Upper lobe of right lung (tissue), 1 donor: ENCODE results near the gene CYP4F12. TPM values are rescaled to one million over a fixed set of nuclear protein-coding genes. Genes with fewer than 3 reads are reported as not detected.

Experiments used
- ATAC-seq: fragments of 200-7000 bp; cut with Tn5 transposase; one replicate; pipeline ENCODE4 v1.9.1; 2020; ENCODE audit warnings: mild to moderate bottlenecking, moderate library complexity
- DNase-seq: peaks from one replicate; pipeline ENCODE4 v3.0.0-alpha.2; 2020
- H3K27ac ChIP-seq: fragments of 200-600 bp; one replicate; pipeline ENCODE4 v1.8.0; 2022
- H3K27me3 ChIP-seq: fragments of 200-600 bp; one replicate; pipeline ENCODE4 v1.8.0; 2022; ENCODE audit warnings: mild to moderate bottlenecking
- H3K36me3 ChIP-seq: fragments of 200-600 bp; one replicate; pipeline ENCODE4 v1.8.0; 2022
- H3K4me1 ChIP-seq: fragments of 200-600 bp; one replicate; pipeline ENCODE4 v1.8.0; 2022
- H3K4me3 ChIP-seq: fragments of 200-600 bp; one replicate; pipeline ENCODE4 v1.8.0; 2022; ENCODE audit warnings: mild to moderate bottlenecking
- H3K9me3 ChIP-seq: fragments of 200-600 bp; one replicate; pipeline ENCODE4 v1.8.0; 2022
- intact Hi-C: fragments of 100-400 bp; cut with DNase I; formaldehyde crosslinking; loops from one replicate; pipeline ENCODE4 v1.11.0; 2022
- total RNA-seq: library from RNA; stranded (reverse); fragmentation: NEBNext Ultra II Directional; extraction: Animal tissue kit (Norgen Biotek cat#: 25700); gene quantifications from one replicate; pipeline ENCODE4 v1.2.1, GENCODE V29; 2021
- TF ChIP-seq, protein P1 (sequence below): fragments of 200-600 bp; IDR thresholded peaks from one replicate; pipeline ENCODE4 v1.8.0; 2022; ENCODE audit warnings: antibody characterized with exemption
- donor health status: DM: no; HTN: yes; CAD: no; lungs with severe emphysema.

Gene CYP4F12
- total RNA-seq, 1 donor from 2014 or later = 3.7 TPM

GRCh38 chr19:15633082-15633835 lies 39.6 kb upstream of the CYP4F12 start:
- Histone ChIP-seq H3K27me3 (peaks cover 5% of the 10 kb centered on the region), H3K36me3 (no peaks in the 10 kb centered on the region), H3K9me3 (no peaks in the 10 kb centered on the region), H3K4me1 (no peaks in the 10 kb centered on the region), H3K27ac (no peak overlapping the region), H3K4me3 (no peak overlapping the region)
- TF ChIP-seq, protein P1, sequence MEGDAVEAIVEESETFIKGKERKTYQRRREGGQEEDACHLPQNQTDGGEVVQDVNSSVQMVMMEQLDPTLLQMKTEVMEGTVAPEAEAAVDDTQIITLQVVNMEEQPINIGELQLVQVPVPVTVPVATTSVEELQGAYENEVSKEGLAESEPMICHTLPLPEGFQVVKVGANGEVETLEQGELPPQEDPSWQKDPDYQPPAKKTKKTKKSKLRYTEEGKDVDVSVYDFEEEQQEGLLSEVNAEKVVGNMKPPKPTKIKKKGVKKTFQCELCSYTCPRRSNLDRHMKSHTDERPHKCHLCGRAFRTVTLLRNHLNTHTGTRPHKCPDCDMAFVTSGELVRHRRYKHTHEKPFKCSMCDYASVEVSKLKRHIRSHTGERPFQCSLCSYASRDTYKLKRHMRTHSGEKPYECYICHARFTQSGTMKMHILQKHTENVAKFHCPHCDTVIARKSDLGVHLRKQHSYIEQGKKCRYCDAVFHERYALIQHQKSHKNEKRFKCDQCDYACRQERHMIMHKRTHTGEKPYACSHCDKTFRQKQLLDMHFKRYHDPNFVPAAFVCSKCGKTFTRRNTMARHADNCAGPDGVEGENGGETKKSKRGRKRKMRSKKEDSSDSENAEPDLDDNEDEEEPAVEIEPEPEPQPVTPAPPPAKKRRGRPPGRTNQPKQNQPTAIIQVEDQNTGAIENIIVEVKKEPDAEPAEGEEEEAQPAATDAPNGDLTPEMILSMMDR = no peak
- intact Hi-C loops = loop anchor here (10.0 kb wide), 1 partner anchor 232 kb away; no protein-coding TSS in a partner anchor
- DNase-seq (no peak), ATAC-seq (peak; percentile 62)

DNA sequence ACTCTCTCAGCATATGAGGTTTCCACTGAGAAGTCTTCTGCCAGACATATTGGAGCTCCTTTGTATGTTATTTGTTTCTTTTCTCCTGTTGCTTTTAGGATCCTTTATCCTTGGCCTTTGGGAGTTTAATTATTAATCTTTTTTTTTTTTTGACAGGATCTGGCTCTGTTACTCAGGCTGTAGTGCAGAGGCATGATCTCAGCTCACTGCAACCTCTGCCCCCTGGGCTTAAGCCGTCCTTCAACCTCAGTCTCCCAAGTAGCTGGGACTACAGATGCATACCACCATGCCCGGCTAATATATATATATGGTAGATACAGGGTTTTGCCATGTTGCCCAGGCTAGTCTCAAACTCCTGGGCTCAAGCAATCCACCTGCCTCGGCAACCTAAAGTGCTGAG lies 38.8 kb upstream of the CYP4F12 start:
- H3K27me3 ChIP-seq = peaks cover 5% of the 10 kb centered on the region
- no peaks in the 10 kb centered on the region for H3K9me3 ChIP-seq
- no peak overlapping the region for H3K27ac ChIP-seq
- TF ChIP-seq, protein P1 = no peak
- no peaks in the 10 kb centered on the region for H3K4me1 ChIP-seq
- no peak for DNase-seq
- no peak for ATAC-seq
- H3K36me3 ChIP-seq = no peaks in the 10 kb centered on the region
- intact Hi-C loops = loop anchor here (10.0 kb wide), 1 partner anchor 231 kb away; no protein-coding TSS in a partner anchor
- no peak overlapping the region for H3K4me3 ChIP-seq

- DNase-seq (no peak), ATAC-seq (peak; percentile 28)
These were observed 37.7 kb upstream of the CYP4F12 start for GRCh38 chr19:15635016-15635805.

DNA sequence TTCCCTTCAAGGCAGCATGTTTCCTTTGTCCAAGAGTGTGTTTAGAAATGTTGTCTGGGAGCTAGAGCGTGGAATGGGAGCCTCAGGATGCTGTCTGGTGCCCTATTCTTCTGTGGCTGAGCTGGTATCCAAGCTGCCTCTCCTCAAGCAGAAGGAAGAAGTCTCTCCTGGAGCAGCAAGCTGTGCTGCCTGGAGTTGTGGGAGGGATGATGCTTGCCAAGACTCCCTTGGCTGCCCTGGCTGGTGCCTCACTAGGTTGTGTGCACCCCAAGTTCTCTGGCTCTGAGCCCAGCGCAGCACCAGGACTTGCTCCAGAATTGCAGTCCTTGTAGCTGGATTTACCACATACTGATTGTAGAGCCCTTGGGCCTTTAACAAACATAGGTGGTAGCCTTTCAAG lies 36.9 kb upstream of the CYP4F12 start:
- no peak for DNase-seq
- H3K36me3 ChIP-seq = no peaks in the 10 kb centered on the region
- no peak overlapping the region for H3K27ac ChIP-seq
- ATAC-seq = no peak
- TF ChIP-seq, protein P1 = no peak
- intact Hi-C loops = loop anchor here (10.0 kb wide), 1 partner anchor 229 kb away; no protein-coding TSS in a partner anchor
- H3K4me1 ChIP-seq = no peaks in the 10 kb centered on the region
- H3K9me3 ChIP-seq = no peaks in the 10 kb centered on the region
- peaks cover 5% of the 10 kb centered on the region for H3K27me3 ChIP-seq
- H3K4me3 ChIP-seq = no peak overlapping the region

More at GRCh38 chr19:15635016-15635805, 37.7 kb upstream of the CYP4F12 start:
- Histone ChIP-seq H3K4me3 (no peak overlapping the region), H3K27ac (no peak overlapping the region), H3K36me3 (no peaks in the 10 kb centered on the region), H3K4me1 (no peaks in the 10 kb centered on the region), H3K27me3 (peaks cover 5% of the 10 kb centered on the region), H3K9me3 (no peaks in the 10 kb centered on the region)
- TF ChIP-seq, protein P1 = no peak
- intact Hi-C loops = loop anchor here (10.0 kb wide), 1 partner anchor 230 kb away; no protein-coding TSS in a partner anchor

- TF ChIP-seq, protein P1 = no peak
- Histone ChIP-seq H3K4me1 (no peaks in the 10 kb centered on the region), H3K36me3 (no peaks in the 10 kb centered on the region), H3K27me3 (peaks cover 5% of the 10 kb centered on the region), H3K9me3 (no peaks in the 10 kb centered on the region), H3K27ac (no peak overlapping the region), H3K4me3 (no peak overlapping the region)
- DNase-seq (no peak), ATAC-seq (no peak)
- intact Hi-C loops = loop anchor here (10.0 kb wide), 1 partner anchor 225 kb away; no protein-coding TSS in a partner anchor
These were observed 33.3 kb upstream of the CYP4F12 start for GRCh38 chr19:15639596-15639995.
